HuH-7.5 (cell line): Measurements from ENCODE around the gene GRK3.
"Not testable (repeated sequence)": the region's sequence is repeated elsewhere in the genome, so short reads cannot be mapped to it uniquely, and the experiment has no call there.

Experiments used
- DNase-seq: peaks from one replicate; pipeline ENCODE4 v3.0.0; 2011; ENCODE audit warnings: low spot score

GRK3 gene

GRCh38 chr22:25572708-25573171, 8.3 kb downstream of the GRK3 start:
- DNase-seq = no peak

GRCh38 chr22:25573841-25574240, 9.4 kb downstream of the GRK3 start:
- DNase-seq = no peak

DNA sequence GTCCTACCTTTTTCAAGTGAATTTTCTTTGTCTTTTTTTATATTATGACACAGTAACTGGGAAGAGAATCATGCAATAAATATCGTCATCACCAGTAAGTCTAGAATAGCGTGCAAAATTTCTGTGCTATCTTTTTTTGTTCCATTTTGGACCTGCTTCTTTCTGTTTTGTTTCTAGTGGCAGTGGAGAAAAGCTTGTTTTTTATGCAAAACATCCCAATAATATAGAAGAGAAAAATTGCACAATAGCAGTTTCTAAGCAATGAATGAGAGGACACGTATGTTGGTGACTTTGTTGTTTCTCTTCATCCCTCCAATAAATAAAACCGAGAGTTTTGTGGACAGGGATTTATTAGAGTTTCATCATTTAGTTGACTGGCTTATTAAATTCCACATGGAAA, 10.3 kb downstream of the GRK3 start:
- no peak for DNase-seq

DNA sequence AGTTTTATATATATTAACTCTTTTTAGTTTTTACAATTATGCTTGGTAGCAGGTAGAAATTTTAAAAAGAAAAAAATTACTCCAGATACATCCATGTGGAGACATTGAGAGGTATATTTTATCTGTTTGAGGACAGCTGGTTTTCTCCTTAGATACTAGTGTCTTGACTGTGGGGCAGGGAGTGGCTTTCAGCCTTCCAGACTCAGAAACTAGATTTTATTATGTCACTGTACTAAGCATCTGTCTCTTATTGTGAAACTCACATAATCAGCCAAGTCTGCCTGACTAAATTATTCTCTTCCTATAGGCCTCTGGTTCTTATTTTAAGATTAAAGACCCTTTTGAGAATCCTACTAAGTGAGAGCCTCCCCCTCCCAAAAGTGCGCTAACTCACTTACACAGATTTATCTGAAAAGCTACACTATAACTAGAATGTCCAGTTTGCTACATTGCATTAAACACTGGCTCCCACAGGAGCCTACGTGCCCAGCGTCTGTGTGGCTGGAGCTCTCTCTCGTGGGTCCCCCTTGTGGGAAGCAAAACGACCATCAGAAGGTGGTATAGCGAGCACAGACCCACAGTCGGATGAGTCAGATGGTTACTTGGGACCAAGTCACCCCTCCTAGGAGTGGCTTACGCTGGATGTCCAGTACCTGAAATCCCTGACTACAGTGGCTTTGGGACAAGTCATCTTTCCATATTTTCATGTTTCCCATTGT, 11.4 kb downstream of the GRK3 start:
- DNase-seq = not testable (repeated sequence)

GRCh38 chr22:25581452-25581851, 17.0 kb downstream of the GRK3 start:
- DNase-seq = not testable (repeated sequence)

- DNase-seq = no peak
Measured at GRCh38 chr22:25582946-25583345, 18.5 kb downstream of the GRK3 start.

- not testable (repeated sequence) for DNase-seq
Measured at GRCh38 chr22:25584993-25585392, 20.5 kb downstream of the GRK3 start.

- DNase-seq = not testable (repeated sequence)
Measured at GRCh38 chr22:25589664-25590063, 25.2 kb downstream of the GRK3 start.

- not testable (repeated sequence) for DNase-seq
Measured at GRCh38 chr22:25593323-25593722, 28.8 kb downstream of the GRK3 start.

DNA sequence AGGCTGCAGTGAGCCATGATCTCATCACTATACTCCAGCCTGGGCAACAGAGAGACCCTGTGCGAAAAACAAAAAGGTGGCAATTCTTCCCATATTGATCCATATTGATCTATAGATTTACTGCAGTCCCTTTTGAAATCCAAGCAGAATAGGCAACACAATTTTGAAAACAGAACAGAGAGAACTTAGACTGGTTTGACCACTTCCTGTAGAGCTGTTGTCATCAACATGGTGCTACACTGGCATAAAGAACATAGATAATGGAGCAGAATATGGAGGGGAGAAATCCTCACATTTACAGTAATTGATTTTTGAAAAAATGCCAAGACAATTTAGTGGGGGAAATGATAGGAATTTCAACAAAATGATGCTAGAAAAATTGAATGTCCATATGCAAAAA, 34.1 kb downstream of the GRK3 start:
- no peak for DNase-seq

GRCh38 chr22:25602445-25602844, 38.0 kb downstream of the GRK3 start:
- DNase-seq = no peak

DNA sequence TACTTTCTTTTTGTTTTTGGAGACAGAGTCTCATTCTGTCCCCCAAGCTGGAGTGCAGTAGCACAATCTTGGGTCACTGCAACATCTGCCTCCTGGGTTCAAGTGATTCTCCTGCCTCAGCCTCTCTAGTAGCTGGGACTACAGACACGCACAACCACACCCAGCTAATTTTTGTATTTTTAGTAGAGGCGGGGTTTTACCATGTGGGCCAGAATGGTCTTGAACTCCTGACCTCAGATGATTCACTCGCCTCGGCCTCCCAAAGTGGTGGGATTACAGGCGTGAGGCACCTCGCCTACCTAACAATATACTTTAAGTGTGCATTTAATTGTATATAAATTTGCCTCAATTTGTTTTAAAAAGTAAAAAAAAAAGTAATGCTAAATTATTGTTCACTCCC, 38.4 kb downstream of the GRK3 start:
- DNase-seq = no peak

GRCh38 chr22:25605146-25605545, 40.7 kb downstream of the GRK3 start:
- not testable (repeated sequence) for DNase-seq

GRCh38 chr22:25605565-25605964, 41.1 kb downstream of the GRK3 start:
- not testable (repeated sequence) for DNase-seq

- not testable (repeated sequence) for DNase-seq
Measured at GRCh38 chr22:25611284-25611683, 46.8 kb downstream of the GRK3 start.

DNA sequence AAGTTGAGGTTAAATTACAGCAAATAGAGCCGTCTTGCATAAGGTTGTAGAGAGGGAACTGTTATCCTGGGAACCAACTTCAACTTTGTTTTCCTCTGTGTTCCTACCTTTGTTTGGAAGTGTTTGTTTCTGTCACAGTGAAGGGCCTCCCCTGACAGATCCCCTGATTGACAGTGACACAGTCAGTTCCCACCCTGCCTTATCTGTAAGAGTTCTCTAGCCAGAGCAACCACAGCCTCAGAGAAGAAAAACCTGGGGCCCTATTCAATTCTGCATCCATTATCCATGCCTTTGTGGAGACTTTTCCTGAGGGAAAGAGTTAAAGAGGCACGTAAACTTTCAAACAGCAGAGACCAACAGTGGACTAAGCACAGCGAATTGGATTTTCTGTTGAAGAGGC, 48.7 kb downstream of the GRK3 start:
- DNase-seq = not testable (repeated sequence)

GRCh38 chr22:25613558-25613957, 49.1 kb downstream of the GRK3 start:
- DNase-seq = not testable (repeated sequence)

DNA sequence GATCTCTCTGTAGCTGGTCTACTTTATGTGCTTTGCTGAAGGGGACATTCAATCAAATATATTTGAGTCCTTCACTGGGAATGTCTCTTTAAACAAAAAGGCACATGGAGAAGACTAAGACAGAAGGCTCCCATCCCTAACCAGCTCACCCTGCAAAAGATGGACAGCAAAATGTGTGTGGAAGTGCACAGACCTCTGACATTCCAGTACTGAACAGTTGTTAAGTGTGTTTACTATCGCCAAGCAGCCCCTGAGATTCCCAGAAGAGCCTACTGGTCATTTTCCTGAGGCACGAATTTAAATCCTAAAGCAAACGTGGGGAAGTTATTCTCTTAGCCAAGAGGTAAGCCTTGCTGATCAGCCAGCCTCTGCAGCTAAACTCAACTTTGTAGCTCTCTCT, 50.3 kb downstream of the GRK3 start:
- DNase-seq = not testable (repeated sequence)

GRCh38 chr22:25621986-25622385, 57.5 kb downstream of the GRK3 start:
- no peak for DNase-seq

DNA sequence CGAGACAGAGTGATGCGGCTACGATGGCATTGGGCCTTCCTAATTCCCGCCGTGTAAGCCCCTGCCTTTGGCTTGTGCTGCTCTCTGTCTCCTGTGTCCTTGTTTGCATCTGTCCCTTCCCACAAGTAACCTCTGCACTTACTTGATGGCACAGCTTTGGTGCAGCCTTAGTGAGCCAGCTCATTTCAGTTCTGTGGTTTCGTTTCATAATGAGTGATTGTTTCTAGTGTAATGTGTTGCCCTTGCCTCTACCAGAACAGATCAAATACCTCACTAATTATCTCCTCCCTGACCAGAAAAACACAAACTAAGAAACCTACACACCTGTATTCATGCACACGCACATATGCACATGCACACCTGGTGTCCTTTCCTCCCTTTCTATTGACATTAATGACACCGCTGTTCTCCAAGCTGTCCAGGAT, 58.8 kb downstream of the GRK3 start:
- DNase-seq = no peak

DNA sequence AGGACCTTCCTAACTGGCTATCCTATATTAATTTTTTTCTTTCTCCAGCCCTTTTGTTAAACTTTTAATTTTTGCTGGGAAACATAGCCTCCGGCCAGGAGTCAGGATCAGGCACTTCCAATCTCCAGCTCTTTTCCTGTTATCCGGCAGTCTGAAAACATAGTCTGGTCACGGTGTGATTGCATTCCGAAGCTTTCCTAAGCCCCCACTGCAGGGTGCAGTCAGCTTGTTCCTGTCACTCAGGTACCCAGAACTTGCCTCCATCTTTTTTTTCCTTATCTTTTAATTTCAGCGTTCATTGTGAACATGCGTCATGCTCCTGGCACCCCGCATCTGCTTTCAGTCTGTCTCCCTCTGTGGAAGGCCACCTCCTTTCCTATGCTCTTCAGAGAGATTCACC, 59.4 kb downstream of the GRK3 start:
- no peak for DNase-seq

DNA sequence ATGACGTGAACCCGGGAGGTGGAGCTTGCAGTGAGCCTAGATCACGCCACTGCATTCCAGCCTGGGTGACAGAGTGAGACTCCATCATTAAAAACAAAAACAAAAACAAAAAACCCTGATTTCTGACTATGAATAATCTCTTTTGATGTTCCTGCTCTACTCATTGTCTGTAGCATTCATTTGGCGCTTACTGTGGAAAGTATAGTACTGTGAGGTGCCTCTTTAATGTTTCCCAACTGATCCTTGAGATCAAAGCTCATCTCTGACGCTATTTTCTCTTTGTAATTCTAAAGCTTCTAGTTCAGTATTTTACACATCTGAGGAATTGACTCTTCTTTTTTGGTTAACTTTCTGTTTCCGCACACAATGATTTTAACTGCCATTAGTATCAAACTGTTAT, 60.0 kb downstream of the GRK3 start:
- no peak for DNase-seq

DNA sequence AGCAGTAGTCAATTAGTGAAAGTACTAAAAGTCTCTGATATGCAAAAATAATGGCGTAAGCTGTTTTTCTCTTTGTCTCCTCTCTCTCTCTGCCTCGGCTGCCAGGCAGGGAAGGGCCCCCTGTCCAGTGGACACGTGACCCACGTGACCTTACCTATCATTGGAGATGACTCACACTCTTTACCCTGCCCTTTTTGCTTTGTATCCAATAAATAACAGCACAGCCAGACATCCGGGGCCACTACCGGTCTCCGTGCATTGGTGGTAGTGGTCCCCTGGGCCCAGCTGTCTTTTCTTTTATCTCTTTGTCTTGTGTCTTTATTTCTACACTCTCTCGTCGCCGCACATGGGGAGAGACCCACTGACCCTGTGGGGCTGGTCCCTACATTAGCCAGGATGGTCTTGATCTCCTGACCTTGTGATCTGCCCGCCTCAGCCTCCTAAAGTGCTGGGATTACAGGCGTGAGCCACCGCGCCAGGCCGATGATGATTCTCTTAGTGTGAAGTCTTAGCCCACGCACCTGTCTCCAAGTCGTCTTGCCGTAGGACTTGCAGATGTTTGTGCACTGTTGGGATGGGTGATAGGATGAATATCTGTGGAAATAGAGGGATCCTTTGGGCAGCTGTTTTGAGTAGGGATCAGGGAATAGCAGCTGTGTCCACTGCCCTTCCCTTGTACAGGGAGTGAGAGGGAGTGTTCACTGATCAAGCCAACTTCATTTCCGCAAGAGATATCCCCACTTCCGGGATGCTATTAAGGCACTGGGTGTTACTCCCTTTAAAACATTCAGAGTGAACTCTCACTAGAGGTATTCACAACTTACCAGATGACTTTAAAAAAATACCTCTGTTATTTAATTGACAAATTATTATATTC, 61.5 kb downstream of the GRK3 start:
- not testable (repeated sequence) for DNase-seq
